Measurements from ENCODE around the gene CDKN2A.

Gene CDKN2A

DNA sequence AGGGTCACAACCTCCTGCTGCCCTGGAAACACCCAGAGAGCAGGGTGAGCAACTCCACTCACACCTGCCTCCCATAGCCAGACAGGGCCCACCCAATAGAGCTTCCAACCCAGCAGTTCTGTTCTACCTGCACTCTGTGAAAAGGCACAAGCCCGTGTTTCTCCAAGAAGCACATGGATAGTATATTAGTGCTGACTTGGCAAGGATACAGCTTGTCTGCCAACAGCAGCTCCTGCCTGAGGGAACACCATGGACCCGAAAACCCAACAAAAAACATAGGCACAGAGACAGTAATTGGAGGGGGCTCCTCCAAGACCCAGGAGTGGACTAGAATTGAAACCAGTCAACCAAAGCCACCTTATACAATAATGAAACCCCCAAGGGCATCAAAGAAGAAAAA is 48.6 kb downstream of the CDKN2A start:
- Histone ChIP-seq H3K27ac (no peak overlapping the region), H3K4me3 (IDR thresholded peaks at IDR 0.05; ENCODE audit: insufficient read depth, low read depth, low read length) (no peak overlapping the region), H3K9ac (no peak overlapping the region), H3K4me2 (no peak overlapping the region), H3K27me3 (ENCODE audit: insufficient read depth, low read depth) (no peaks in the 10 kb centered on the region), H4K20me1 (ENCODE audit: insufficient read depth) (no peaks in the 10 kb centered on the region), H3K36me3 (ENCODE audit: insufficient read depth) (no peaks in the 10 kb centered on the region), H3K79me2 (ENCODE audit: insufficient read depth, low read depth) (no peaks in the 10 kb centered on the region), H2AFZ (ENCODE audit: low read depth) (no peak overlapping the region), H3K4me1 (ENCODE audit: low read depth, poor library complexity, severe bottlenecking) (no peaks in the 10 kb centered on the region)
- TF ChIP-seq, protein P1, sequence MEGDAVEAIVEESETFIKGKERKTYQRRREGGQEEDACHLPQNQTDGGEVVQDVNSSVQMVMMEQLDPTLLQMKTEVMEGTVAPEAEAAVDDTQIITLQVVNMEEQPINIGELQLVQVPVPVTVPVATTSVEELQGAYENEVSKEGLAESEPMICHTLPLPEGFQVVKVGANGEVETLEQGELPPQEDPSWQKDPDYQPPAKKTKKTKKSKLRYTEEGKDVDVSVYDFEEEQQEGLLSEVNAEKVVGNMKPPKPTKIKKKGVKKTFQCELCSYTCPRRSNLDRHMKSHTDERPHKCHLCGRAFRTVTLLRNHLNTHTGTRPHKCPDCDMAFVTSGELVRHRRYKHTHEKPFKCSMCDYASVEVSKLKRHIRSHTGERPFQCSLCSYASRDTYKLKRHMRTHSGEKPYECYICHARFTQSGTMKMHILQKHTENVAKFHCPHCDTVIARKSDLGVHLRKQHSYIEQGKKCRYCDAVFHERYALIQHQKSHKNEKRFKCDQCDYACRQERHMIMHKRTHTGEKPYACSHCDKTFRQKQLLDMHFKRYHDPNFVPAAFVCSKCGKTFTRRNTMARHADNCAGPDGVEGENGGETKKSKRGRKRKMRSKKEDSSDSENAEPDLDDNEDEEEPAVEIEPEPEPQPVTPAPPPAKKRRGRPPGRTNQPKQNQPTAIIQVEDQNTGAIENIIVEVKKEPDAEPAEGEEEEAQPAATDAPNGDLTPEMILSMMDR (conservative IDR thresholded peaks at IDR 0.05; ENCODE audit: low read depth, low read length), result no peak

DNA sequence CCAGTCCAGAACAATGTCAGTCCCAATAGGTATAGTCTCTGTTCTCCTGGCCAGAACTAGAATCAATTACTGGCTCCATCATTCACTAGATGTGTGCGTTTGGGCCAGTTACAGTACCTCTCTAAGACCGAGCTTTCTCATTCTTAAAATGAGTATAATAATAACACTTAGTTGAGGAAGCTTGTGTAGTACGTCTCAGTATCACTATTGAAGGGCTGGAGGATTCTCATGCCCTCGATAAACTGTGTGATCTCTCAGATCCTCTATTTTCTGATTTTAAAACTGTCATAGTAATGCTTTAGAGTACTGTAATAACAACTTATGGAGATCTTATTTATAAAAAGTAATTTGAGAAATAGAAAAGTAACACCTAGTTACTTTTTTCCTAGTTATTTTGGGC is 50.7 kb downstream of the CDKN2A start:
- Histone ChIP-seq H3K27me3 (ENCODE audit: insufficient read depth, low read depth) (no peaks in the 10 kb centered on the region), H3K4me1 (ENCODE audit: low read depth, poor library complexity, severe bottlenecking) (no peaks in the 10 kb centered on the region), H3K36me3 (ENCODE audit: insufficient read depth) (no peaks in the 10 kb centered on the region), H2AFZ (ENCODE audit: low read depth) (no peak overlapping the region), H3K79me2 (ENCODE audit: insufficient read depth, low read depth) (no peaks in the 10 kb centered on the region), H4K20me1 (ENCODE audit: insufficient read depth) (no peaks in the 10 kb centered on the region), H3K4me3 (IDR thresholded peaks at IDR 0.05; ENCODE audit: insufficient read depth, low read depth, low read length) (no peak overlapping the region), H3K4me2 (no peak overlapping the region), H3K9ac (no peak overlapping the region), H3K27ac (no peak overlapping the region)
- TF ChIP-seq, protein P1 (conservative IDR thresholded peaks at IDR 0.05; ENCODE audit: low read depth, low read length), result no peak

DNA sequence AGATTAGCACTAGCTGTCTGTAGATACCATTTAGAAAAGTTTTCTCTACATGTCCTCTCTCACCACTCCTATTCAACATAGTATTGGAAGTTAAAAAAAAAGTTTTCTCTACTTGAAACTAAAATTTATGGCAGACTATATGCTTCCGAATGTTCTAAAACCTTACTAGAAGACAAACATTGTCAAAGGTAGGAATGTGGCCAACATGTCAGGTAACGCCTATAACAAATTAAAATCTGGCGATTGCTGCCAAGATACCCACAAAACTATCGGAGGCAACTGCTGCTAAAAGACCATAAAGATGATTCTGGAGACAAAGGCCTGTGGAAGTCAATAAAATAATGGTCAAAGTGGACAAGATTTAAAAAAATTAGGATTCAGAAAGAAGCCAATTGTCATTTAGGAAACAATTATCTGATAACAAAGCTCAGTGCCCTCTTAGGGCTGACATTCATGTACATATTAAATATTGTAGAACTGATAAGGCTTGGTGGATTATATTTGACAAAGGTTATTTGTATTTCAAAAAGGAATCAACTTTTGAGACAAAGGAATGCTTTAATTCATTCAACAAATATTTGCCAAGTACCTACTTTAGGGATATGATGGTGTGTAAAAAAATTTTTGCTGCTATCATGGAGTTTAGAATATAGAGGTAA is 52.7 kb downstream of the CDKN2A start:
- H3K9ac ChIP-seq, result no peak overlapping the region

DNA sequence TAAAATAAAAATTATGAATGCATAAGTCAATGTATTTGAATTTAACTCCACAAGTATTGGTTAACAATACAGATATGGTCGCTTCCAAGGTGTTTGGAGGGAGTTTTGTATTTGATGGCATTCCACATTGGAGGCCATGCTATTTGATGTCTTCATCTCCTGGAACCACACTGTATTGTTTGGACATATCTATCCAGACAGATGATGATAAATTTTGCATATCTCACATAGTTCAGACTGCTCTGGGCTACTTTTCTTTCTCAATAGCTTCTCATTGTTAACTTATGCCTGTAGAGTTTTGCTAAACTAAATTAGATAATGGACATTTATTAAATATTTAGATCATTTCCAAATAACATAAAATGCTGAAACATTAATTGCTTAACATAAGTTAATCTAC is 58.0 kb downstream of the CDKN2A start:
- H3K27ac ChIP-seq, result no peak overlapping the region
- no peaks in the 10 kb centered on the region for H4K20me1 ChIP-seq (ENCODE audit: insufficient read depth)
- no peaks in the 10 kb centered on the region for H3K4me1 ChIP-seq (ENCODE audit: low read depth, poor library complexity, severe bottlenecking)
- H2AFZ ChIP-seq (ENCODE audit: low read depth), result no peak overlapping the region
- H3K79me2 ChIP-seq (ENCODE audit: insufficient read depth, low read depth), result no peaks in the 10 kb centered on the region
- H3K4me2 ChIP-seq, result no peak overlapping the region
- H3K27me3 ChIP-seq (ENCODE audit: insufficient read depth, low read depth), result no peaks in the 10 kb centered on the region
- TF ChIP-seq, protein P1 (conservative IDR thresholded peaks at IDR 0.05; ENCODE audit: low read depth, low read length), result no peak
- no peak overlapping the region for H3K4me3 ChIP-seq (IDR thresholded peaks at IDR 0.05; ENCODE audit: insufficient read depth, low read depth, low read length)
- no peaks in the 10 kb centered on the region for H3K36me3 ChIP-seq (ENCODE audit: insufficient read depth)
- H3K9ac ChIP-seq, result no peak overlapping the region

More for the DNA sequence above, 52.7 kb downstream of the CDKN2A start:
- Histone ChIP-seq H3K27ac (no peak overlapping the region), H3K4me3 (IDR thresholded peaks at IDR 0.05; ENCODE audit: insufficient read depth, low read depth, low read length) (no peak overlapping the region), H3K4me2 (no peak overlapping the region), H3K27me3 (ENCODE audit: insufficient read depth, low read depth) (no peaks in the 10 kb centered on the region), H3K79me2 (ENCODE audit: insufficient read depth, low read depth) (no peaks in the 10 kb centered on the region), H3K36me3 (ENCODE audit: insufficient read depth) (no peaks in the 10 kb centered on the region), H3K4me1 (ENCODE audit: low read depth, poor library complexity, severe bottlenecking) (no peaks in the 10 kb centered on the region), H4K20me1 (ENCODE audit: insufficient read depth) (no peaks in the 10 kb centered on the region), H2AFZ (ENCODE audit: low read depth) (no peak overlapping the region)
- TF ChIP-seq, protein P1 (conservative IDR thresholded peaks at IDR 0.05; ENCODE audit: low read depth, low read length), result no peak
